ENCODE measurements around the gene PLA2G15. TPM values are rescaled to one million over a fixed set of nuclear protein-coding genes. Genes with fewer than 3 reads are reported as not detected.

PLA2G15 gene
- total RNA-seq, 1 donor from 2014 or later, result 13.6 TPM

DNA sequence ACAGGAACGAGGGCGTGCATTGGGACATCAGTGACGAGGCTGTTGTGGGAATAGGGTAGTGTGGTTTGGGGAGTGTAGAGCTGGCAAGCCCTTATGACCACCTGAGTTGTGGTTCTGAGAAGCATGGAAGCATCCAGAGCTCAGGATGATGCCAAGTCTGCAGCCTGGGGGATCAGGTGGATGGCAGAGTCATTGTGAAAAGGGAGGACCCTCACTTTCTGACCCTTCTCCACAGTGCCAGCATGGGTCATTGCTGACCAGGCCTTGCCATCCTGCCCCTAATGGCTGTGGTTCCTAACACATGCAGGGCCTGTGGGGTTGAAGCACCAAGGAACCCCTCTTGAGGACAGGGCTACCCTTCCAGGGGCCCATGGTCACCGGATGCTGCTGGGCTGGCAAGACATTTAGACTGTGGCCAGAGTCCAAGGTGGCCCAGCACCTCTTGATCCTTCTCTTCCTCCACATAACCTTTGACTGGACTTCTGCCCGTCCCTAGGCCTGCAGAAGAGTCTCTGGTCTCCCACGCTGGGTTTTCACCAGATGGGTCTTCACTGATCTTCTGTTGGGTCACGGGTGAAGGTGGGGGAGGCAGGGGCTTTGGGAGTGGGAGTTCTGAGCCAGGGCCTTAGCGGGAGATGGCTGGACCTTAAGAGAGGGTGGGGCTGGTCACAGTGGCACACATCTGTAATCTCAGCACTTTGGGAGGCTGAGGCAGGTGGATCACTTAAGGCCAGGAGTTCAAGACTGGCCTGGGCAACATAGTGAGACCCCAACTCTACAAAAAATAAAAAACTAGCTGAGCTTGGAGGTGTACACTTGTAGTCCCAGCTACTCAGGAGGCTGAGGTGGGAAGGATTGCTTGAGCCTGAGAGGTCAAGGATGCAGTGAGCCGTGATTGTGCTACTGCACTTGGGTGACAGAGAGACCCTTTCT, 2.0 kb upstream of the PLA2G15 start:
- Mint-ChIP-seq H3K36me3 (ENCODE audit: low read depth) (no peaks in the 10 kb centered on the region), H3K27ac (ENCODE audit: unreplicated experiment) (no peak overlapping the region), H3K27me3 (ENCODE audit: low read depth) (no peaks in the 10 kb centered on the region), H3K4me1 (peaks cover 19% of the 10 kb centered on the region), H3K4me3 (peak overlapping the region; percentile 100), H3K9me3 (no peaks in the 10 kb centered on the region)
- TF ChIP-seq, protein P1, sequence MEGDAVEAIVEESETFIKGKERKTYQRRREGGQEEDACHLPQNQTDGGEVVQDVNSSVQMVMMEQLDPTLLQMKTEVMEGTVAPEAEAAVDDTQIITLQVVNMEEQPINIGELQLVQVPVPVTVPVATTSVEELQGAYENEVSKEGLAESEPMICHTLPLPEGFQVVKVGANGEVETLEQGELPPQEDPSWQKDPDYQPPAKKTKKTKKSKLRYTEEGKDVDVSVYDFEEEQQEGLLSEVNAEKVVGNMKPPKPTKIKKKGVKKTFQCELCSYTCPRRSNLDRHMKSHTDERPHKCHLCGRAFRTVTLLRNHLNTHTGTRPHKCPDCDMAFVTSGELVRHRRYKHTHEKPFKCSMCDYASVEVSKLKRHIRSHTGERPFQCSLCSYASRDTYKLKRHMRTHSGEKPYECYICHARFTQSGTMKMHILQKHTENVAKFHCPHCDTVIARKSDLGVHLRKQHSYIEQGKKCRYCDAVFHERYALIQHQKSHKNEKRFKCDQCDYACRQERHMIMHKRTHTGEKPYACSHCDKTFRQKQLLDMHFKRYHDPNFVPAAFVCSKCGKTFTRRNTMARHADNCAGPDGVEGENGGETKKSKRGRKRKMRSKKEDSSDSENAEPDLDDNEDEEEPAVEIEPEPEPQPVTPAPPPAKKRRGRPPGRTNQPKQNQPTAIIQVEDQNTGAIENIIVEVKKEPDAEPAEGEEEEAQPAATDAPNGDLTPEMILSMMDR (conservative IDR thresholded peaks at IDR 0.05), result no peak
- no peak for DNase-seq (ENCODE audit: low read depth, low spot score)

DNA sequence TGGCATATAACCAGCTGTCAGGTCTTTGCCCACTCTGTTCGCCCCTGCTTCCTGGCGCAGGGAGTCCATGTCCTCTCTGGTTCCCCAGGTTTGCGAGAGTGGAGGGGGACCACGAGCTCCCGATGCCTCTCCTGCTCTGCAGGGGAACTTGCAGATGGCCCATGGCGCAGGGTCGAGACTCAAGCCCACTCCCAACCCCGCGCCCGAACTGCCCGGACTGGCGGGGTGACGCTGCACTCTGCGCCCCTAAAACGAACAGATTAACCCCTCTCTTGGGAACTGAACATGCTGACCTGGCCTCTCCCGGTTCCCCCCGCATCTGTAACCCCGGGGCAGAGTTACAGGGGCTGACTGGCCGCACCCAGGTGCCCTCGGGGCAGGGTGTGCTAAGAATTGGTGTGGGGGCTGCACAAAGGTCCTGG, 681 bp upstream of the PLA2G15 start:
- no peaks in the 10 kb centered on the region for H3K36me3 Mint-ChIP-seq (ENCODE audit: low read depth)
- H3K27me3 Mint-ChIP-seq (ENCODE audit: low read depth), result no peaks in the 10 kb centered on the region
- no peak for DNase-seq (ENCODE audit: low read depth, low spot score)
- H3K9me3 Mint-ChIP-seq, result no peaks in the 10 kb centered on the region
- H3K4me1 Mint-ChIP-seq, result peaks cover 19% of the 10 kb centered on the region
- no peak overlapping the region for H3K27ac Mint-ChIP-seq (ENCODE audit: unreplicated experiment)
- TF ChIP-seq, protein P1 (conservative IDR thresholded peaks at IDR 0.05), result no peak
- peak overlapping the region; percentile 100 for H3K4me3 Mint-ChIP-seq

DNA sequence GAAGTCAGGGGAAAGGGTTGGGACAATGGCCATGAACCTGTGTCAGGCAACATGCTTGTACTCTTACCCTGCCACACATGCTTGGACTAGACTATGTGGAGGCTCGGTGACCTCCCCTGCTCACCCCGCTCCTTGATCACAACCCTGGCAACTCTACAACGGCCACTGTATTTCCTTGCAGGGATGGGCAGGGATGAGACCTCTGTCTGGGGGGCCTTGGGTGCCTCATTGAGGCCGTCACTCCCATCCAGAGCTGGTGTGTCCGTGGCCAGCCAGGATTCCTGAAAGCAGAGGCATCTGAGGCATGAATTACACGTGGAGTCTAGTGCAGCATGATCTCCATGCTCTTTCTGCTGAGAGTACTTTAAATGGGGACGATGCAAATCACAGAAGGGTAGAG, 948 bp downstream of the PLA2G15 start:
- H3K4me3 Mint-ChIP-seq, result peak overlapping the region; percentile 100
- H3K27me3 Mint-ChIP-seq (ENCODE audit: low read depth), result no peaks in the 10 kb centered on the region
- H3K36me3 Mint-ChIP-seq (ENCODE audit: low read depth), result no peaks in the 10 kb centered on the region
- no peak for DNase-seq (ENCODE audit: low read depth, low spot score)
- TF ChIP-seq, protein P1 (conservative IDR thresholded peaks at IDR 0.05), result no peak
- no peak overlapping the region for H3K27ac Mint-ChIP-seq (ENCODE audit: unreplicated experiment)
- no peaks in the 10 kb centered on the region for H3K9me3 Mint-ChIP-seq
- H3K4me1 Mint-ChIP-seq, result peaks cover 19% of the 10 kb centered on the region

DNA sequence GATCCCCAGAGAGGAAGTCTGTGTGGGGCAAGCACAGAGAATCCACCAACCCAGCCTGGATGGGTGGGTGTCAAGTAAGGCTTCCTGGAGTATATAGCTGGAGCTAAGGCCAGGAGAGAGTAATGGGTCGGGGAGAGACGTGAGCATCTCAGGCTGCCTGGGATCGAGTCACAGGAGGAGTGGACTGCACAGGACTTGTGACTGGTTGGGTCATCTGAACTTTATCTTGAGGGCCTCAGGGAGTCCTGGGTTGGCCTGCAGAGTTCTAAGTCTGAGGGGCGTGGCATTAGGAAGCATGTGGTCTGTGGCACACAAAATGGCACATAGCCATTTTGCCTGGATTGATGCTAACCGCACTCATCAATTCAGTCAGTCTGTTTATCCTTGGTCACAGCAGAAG, 1.5 kb downstream of the PLA2G15 start:
- H3K27ac Mint-ChIP-seq (ENCODE audit: unreplicated experiment), result no peak overlapping the region
- H3K36me3 Mint-ChIP-seq (ENCODE audit: low read depth), result no peaks in the 10 kb centered on the region
- TF ChIP-seq, protein P1 (conservative IDR thresholded peaks at IDR 0.05), result no peak
- DNase-seq (ENCODE audit: low read depth, low spot score), result no peak
- H3K4me3 Mint-ChIP-seq, result peak overlapping the region; percentile 100
- peaks cover 19% of the 10 kb centered on the region for H3K4me1 Mint-ChIP-seq
- H3K27me3 Mint-ChIP-seq (ENCODE audit: low read depth), result no peaks in the 10 kb centered on the region
- no peaks in the 10 kb centered on the region for H3K9me3 Mint-ChIP-seq

DNA sequence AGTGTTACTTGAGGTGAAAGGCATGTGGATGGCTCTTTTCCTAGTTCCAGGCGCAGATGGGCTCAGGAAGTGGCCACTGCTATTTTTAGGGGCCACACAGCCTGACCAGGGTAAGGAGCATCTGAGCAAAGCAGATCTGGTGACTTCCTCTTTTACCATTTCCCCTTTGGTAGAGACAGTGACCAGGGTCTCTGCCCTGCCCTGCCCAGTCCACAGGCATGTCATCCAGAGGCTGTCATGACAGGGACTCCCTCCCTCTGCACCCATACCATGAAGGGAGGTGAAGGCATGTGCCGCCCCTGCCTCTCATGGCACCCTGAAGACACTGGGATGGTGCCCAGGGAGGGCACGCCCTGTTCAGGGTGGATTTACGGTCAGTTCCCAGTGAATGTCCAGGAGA, 2.2 kb downstream of the PLA2G15 start:
- TF ChIP-seq, protein P1 (conservative IDR thresholded peaks at IDR 0.05), result no peak
- no peaks in the 10 kb centered on the region for H3K27me3 Mint-ChIP-seq (ENCODE audit: low read depth)
- H3K36me3 Mint-ChIP-seq (ENCODE audit: low read depth), result no peaks in the 10 kb centered on the region
- DNase-seq (ENCODE audit: low read depth, low spot score), result no peak
- no peak overlapping the region for H3K27ac Mint-ChIP-seq (ENCODE audit: unreplicated experiment)
- no peaks in the 10 kb centered on the region for H3K9me3 Mint-ChIP-seq
- peaks cover 19% of the 10 kb centered on the region for H3K4me1 Mint-ChIP-seq
- peak overlapping the region; percentile 100 for H3K4me3 Mint-ChIP-seq

Data from neural crest cell (in vitro differentiated cells).